ENCODE results near the gene TSPAN11.

DNA sequence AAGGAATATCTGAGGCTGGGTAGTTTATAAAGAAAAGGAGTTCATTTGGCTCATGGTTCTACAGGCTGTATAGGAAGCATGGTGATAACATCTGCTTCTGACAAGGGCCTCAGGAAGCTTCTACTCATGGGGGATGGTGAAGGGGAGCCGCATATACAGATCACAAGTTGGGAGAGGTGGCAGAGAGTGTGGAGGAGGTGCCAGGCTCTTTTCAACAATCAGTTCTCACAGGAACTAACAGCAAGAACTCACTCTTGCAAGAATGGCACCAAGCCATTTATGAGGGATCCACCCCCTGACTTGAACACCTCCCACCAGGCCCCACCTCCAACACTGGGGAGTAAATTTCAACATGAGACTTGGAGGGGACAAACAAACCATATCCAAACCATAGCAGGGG, 3.5 kb upstream of the TSPAN11 start:
- TF ChIP-seq POLR2AphosphoS5 (IDR thresholded peaks at IDR 0.05; ENCODE audit: low read depth, low read length) (no peak), POLR2A (IDR thresholded peaks at IDR 0.05; ENCODE audit: low read depth, low read length) (no peak), TAF1 (IDR thresholded peaks at IDR 0.05; ENCODE audit: borderline replicate concordance, low read depth, low read length) (no peak)
